ENCODE data around the gene AFG3L2. TPM values are rescaled to one million over a fixed set of nuclear protein-coding genes. Genes with fewer than 3 reads are reported as not detected.
A peak's percentile ranks its signal among the peaks of the same experiment; 100 is the strongest.
"Not testable (repeated sequence)": the region's sequence is repeated elsewhere in the genome, so short reads cannot be mapped to it uniquely, and the experiment has no call there.

AFG3L2 gene
- total RNA-seq, 1 donor from 2014 or later = 50.2 TPM

GRCh38 chr18:12393998-12394397 is 17.0 kb upstream of the AFG3L2 start:
- Histone ChIP-seq H3K36me3 (ENCODE audit: control insufficient read depth, insufficient read depth, low read length) (no peaks in the 10 kb centered on the region), H3K4me3 (ENCODE audit: low read depth, low read length) (no peak overlapping the region), H3K27me3 (ENCODE audit: control insufficient read depth, insufficient read depth, low read length) (no peaks in the 10 kb centered on the region)
- DNase-seq (ENCODE audit: low read depth) = no peak
- no peak for TF ChIP-seq CTCF (IDR thresholded peaks at IDR 0.05; ENCODE audit: insufficient read depth, low read length, poor library complexity, severe bottlenecking)

- no peak for DNase-seq (ENCODE audit: low read depth)
- no peak for TF ChIP-seq CTCF (IDR thresholded peaks at IDR 0.05; ENCODE audit: insufficient read depth, low read length, poor library complexity, severe bottlenecking)
- no peak overlapping the region for H3K4me3 ChIP-seq (ENCODE audit: low read depth, low read length)
- H3K27me3 ChIP-seq (ENCODE audit: control insufficient read depth, insufficient read depth, low read length) = no peaks in the 10 kb centered on the region
- no peaks in the 10 kb centered on the region for H3K36me3 ChIP-seq (ENCODE audit: control insufficient read depth, insufficient read depth, low read length)
Measured at GRCh38 chr18:12393510-12393909, 16.5 kb upstream of the AFG3L2 start.

GRCh38 chr18:12391487-12392165 is 14.6 kb upstream of the AFG3L2 start:
- no peaks in the 10 kb centered on the region for H3K27me3 ChIP-seq (ENCODE audit: control insufficient read depth, insufficient read depth, low read length)
- no peaks in the 10 kb centered on the region for H3K36me3 ChIP-seq (ENCODE audit: control insufficient read depth, insufficient read depth, low read length)
- no peak overlapping the region for H3K4me3 ChIP-seq (ENCODE audit: low read depth, low read length)
- DNase-seq (ENCODE audit: low read depth) = no peak
- peak; percentile 96 for TF ChIP-seq CTCF (IDR thresholded peaks at IDR 0.05; ENCODE audit: insufficient read depth, low read length, poor library complexity, severe bottlenecking)

GRCh38 chr18:12388442-12388841 is 11.4 kb upstream of the AFG3L2 start:
- Histone ChIP-seq H3K27me3 (ENCODE audit: control insufficient read depth, insufficient read depth, low read length) (no peaks in the 10 kb centered on the region), H3K4me3 (ENCODE audit: low read depth, low read length) (no peak overlapping the region), H3K36me3 (ENCODE audit: control insufficient read depth, insufficient read depth, low read length) (no peaks in the 10 kb centered on the region)
- no peak for TF ChIP-seq CTCF (IDR thresholded peaks at IDR 0.05; ENCODE audit: insufficient read depth, low read length, poor library complexity, severe bottlenecking)
- no peak for DNase-seq (ENCODE audit: low read depth)

- H3K36me3 ChIP-seq (ENCODE audit: control insufficient read depth, insufficient read depth, low read length) = no peaks in the 10 kb centered on the region
- no peak for TF ChIP-seq CTCF (IDR thresholded peaks at IDR 0.05; ENCODE audit: insufficient read depth, low read length, poor library complexity, severe bottlenecking)
- no peak for DNase-seq (ENCODE audit: low read depth)
- no peak overlapping the region for H3K4me3 ChIP-seq (ENCODE audit: low read depth, low read length)
- H3K27me3 ChIP-seq (ENCODE audit: control insufficient read depth, insufficient read depth, low read length) = no peaks in the 10 kb centered on the region
Measured at GRCh38 chr18:12384261-12384660, 7.2 kb upstream of the AFG3L2 start.

GRCh38 chr18:12383759-12384158 is 6.7 kb upstream of the AFG3L2 start:
- DNase-seq (ENCODE audit: low read depth) = not testable (repeated sequence)

GRCh38 chr18:12382221-12382814 is 5.3 kb upstream of the AFG3L2 start:
- not testable (repeated sequence) for H3K36me3 ChIP-seq (ENCODE audit: control insufficient read depth, insufficient read depth, low read length); H3K27me3 ChIP-seq (ENCODE audit: control insufficient read depth, insufficient read depth, low read length); DNase-seq (ENCODE audit: low read depth); H3K4me3 ChIP-seq (ENCODE audit: low read depth, low read length)

More at GRCh38 chr18:12383759-12384158, 6.7 kb upstream of the AFG3L2 start:
- H3K36me3 ChIP-seq (ENCODE audit: control insufficient read depth, insufficient read depth, low read length); H3K4me3 ChIP-seq (ENCODE audit: low read depth, low read length); H3K27me3 ChIP-seq (ENCODE audit: control insufficient read depth, insufficient read depth, low read length): not testable (repeated sequence)

- DNase-seq (ENCODE audit: low read depth); H3K27me3 ChIP-seq (ENCODE audit: control insufficient read depth, insufficient read depth, low read length); H3K36me3 ChIP-seq (ENCODE audit: control insufficient read depth, insufficient read depth, low read length): not testable (repeated sequence)
- H3K4me3 ChIP-seq (ENCODE audit: low read depth, low read length) = peak overlapping the region; percentile 66
Measured at GRCh38 chr18:12378198-12378558, 1.2 kb upstream of the AFG3L2 start.

All from kidney epithelial cell (primary cell).